ENCODE data around the gene CLEC2A. TPM values are rescaled to one million over a fixed set of nuclear protein-coding genes. Genes with fewer than 3 reads are reported as not detected.

The CLEC2A gene
- total RNA-seq, 1 experiment from 2014 or later: not detected

- Histone ChIP-seq H3K4me2 (no peak overlapping the region), H3K36me3 (ENCODE audit: low read depth) (no peaks in the 10 kb centered on the region), H3K4me1 (replicated peaks; ENCODE audit: insufficient read depth) (no peaks in the 10 kb centered on the region), H3K79me2 (ENCODE audit: low read depth) (no peaks in the 10 kb centered on the region), H4K20me1 (ENCODE audit: insufficient read depth) (no peaks in the 10 kb centered on the region), H3K4me3 (no peak overlapping the region), H3K9me3 (ENCODE audit: insufficient read depth, low read depth) (peaks cover 6% of the 10 kb centered on the region), H3K9me2 (ENCODE audit: insufficient read depth) (no peaks in the 10 kb centered on the region), H2AFZ (no peak overlapping the region), H3F3A (ENCODE audit: insufficient read depth, low read depth) (no peaks in the 10 kb centered on the region), H3K27me3 (ENCODE audit: insufficient read depth, low read depth) (no peaks in the 10 kb centered on the region), H3K27ac (no peak overlapping the region)
- no peak for DNase-seq
- BruUV-seq (replicated peaks): no TSS peak
- TF ChIP-seq EZH2 (IDR thresholded peaks at IDR 0.05; ENCODE audit: low read depth): no peak
- intact Hi-C loops (cut with micrococcal nuclease; ENCODE audit: unreplicated experiment): no loop called here
- ChIA-PET CTCF (no interaction called here), POLR2A (ENCODE audit: unreplicated experiment) (no interaction called here)
Observed at GRCh38 chr12:9899209-9899608, 33.0 kb downstream of the CLEC2A start.

GRCh38 chr12:9897535-9897934, 34.6 kb downstream of the CLEC2A start:
- intact Hi-C loops (cut with micrococcal nuclease; ENCODE audit: unreplicated experiment): no loop called here
- H3K36me3 ChIP-seq (ENCODE audit: low read depth): no peaks in the 10 kb centered on the region
- ChIA-PET POLR2A (ENCODE audit: unreplicated experiment) (no interaction called here), CTCF (no interaction called here)
- no TSS peak for BruUV-seq (replicated peaks)
- DNase-seq: no peak
- H3K27me3 ChIP-seq (ENCODE audit: insufficient read depth, low read depth): no peaks in the 10 kb centered on the region
- H3K9me3 ChIP-seq (ENCODE audit: insufficient read depth, low read depth): peaks cover 3% of the 10 kb centered on the region
- H3K9me2 ChIP-seq (ENCODE audit: insufficient read depth): no peaks in the 10 kb centered on the region; the same call in 1 of the 2 replicates
- TF ChIP-seq EZH2 (IDR thresholded peaks at IDR 0.05; ENCODE audit: low read depth) (no peak), CTCF (conservative IDR thresholded peaks at IDR 0.05) (no peak)
- H3K4me1 ChIP-seq (replicated peaks; ENCODE audit: insufficient read depth): no peaks in the 10 kb centered on the region
- no peak overlapping the region for H3K4me3 ChIP-seq
- no peak overlapping the region for H3K4me2 ChIP-seq
- H3F3A ChIP-seq (ENCODE audit: insufficient read depth, low read depth): no peaks in the 10 kb centered on the region
- no peaks in the 10 kb centered on the region for H4K20me1 ChIP-seq (ENCODE audit: insufficient read depth)
- H3K79me2 ChIP-seq (ENCODE audit: low read depth): no peaks in the 10 kb centered on the region
- no peak overlapping the region for H3K27ac ChIP-seq
- H2AFZ ChIP-seq: no peak overlapping the region

- H3K36me3 ChIP-seq (ENCODE audit: low read depth): no peaks in the 10 kb centered on the region
- intact Hi-C loops (cut with micrococcal nuclease; ENCODE audit: unreplicated experiment): no loop called here
- no TSS peak for BruUV-seq (replicated peaks)
- H3K4me2 ChIP-seq: no peak overlapping the region
- DNase-seq: no peak
- no peaks in the 10 kb centered on the region for H3F3A ChIP-seq (ENCODE audit: insufficient read depth, low read depth)
- H3K27me3 ChIP-seq (ENCODE audit: insufficient read depth, low read depth): no peaks in the 10 kb centered on the region
- no peaks in the 10 kb centered on the region; the same call in 1 of the 2 replicates for H3K9me2 ChIP-seq (ENCODE audit: insufficient read depth)
- no peaks in the 10 kb centered on the region for H3K79me2 ChIP-seq (ENCODE audit: low read depth)
- H2AFZ ChIP-seq: no peak overlapping the region
- POLR2A ChIA-PET (ENCODE audit: unreplicated experiment): interaction anchor here (0.5 to 0.6 kb wide), 2 partner anchors 25 to 579 kb away, joined by 3 to 4 read pairs; no protein-coding TSS in a partner anchor
- no peaks in the 10 kb centered on the region; the same call in 1 of the 2 replicates for H3K9me3 ChIP-seq (ENCODE audit: insufficient read depth, low read depth)
- no peak overlapping the region for H3K4me3 ChIP-seq
- no peaks in the 10 kb centered on the region for H3K4me1 ChIP-seq (replicated peaks; ENCODE audit: insufficient read depth)
- H4K20me1 ChIP-seq (ENCODE audit: insufficient read depth): no peaks in the 10 kb centered on the region
- CTCF ChIA-PET: interaction anchor here (0.6 kb wide), 1 partner anchor 166 kb away, joined by 4 read pairs; no protein-coding TSS in a partner anchor
- TF ChIP-seq CTCF (conservative IDR thresholded peaks at IDR 0.05) (no peak), EZH2 (IDR thresholded peaks at IDR 0.05; ENCODE audit: low read depth) (no peak)
- no peak overlapping the region for H3K27ac ChIP-seq
Observed at GRCh38 chr12:9895215-9895971, 36.8 kb downstream of the CLEC2A start.
